ENCODE data around the gene SPATA16. TPM values are rescaled to one million over a fixed set of nuclear protein-coding genes. Genes with fewer than 3 reads are reported as not detected.
"Not testable (repeated sequence)": the region's sequence is repeated elsewhere in the genome, so short reads cannot be mapped to it uniquely, and the experiment has no call there.

Gene SPATA16
- total and polyA plus RNA-seq, 8 donors, result not detected

DNA sequence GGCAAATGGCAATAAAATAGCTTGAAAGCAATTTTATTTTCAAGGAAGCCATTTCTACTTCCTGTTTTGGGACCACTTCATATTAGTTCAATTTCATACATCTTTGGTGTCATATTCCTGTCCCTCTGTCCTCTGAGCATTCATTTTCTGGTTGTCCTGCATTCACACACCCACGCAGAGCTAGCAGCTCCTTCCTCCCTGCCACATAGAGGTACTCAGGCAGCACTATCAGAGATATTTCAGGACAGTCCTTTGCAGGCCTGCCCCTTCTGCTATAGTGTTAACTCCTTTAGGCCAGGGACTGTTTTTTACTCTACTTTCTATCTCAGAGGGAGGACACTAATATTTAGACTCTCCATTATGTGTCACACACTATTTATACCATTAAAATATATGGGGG, 258.5 kb downstream of the SPATA16 start:
- 69 to 92% (median 86%) methylated on average over 1 of the region's 1 CpG for WGBS, 5 donors
- Histone ChIP-seq H3K4me3 (no peak overlapping the region), H3K27me3 (no peaks in the 10 kb centered on the region), H3K36me3 (no peaks in the 10 kb centered on the region), H3K4me1 (no peaks in the 10 kb centered on the region), H3K27ac (no peak overlapping the region), H3K9me3 (peaks cover 0 to 8% (median 4%) of the 10 kb centered on the region in 4 donors)
- DNase-seq, result no peak
- intact Hi-C loops (cut with DNase I; ENCODE audit: low total_unique reads), result no loop called here
- TF ChIP-seq, protein P1, sequence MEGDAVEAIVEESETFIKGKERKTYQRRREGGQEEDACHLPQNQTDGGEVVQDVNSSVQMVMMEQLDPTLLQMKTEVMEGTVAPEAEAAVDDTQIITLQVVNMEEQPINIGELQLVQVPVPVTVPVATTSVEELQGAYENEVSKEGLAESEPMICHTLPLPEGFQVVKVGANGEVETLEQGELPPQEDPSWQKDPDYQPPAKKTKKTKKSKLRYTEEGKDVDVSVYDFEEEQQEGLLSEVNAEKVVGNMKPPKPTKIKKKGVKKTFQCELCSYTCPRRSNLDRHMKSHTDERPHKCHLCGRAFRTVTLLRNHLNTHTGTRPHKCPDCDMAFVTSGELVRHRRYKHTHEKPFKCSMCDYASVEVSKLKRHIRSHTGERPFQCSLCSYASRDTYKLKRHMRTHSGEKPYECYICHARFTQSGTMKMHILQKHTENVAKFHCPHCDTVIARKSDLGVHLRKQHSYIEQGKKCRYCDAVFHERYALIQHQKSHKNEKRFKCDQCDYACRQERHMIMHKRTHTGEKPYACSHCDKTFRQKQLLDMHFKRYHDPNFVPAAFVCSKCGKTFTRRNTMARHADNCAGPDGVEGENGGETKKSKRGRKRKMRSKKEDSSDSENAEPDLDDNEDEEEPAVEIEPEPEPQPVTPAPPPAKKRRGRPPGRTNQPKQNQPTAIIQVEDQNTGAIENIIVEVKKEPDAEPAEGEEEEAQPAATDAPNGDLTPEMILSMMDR (IDR thresholded peaks at IDR 0.05), result no peak
- no peak for TF ChIP-seq EP300 (IDR thresholded peaks at IDR 0.05)
- TF ChIP-seq POLR2A (IDR thresholded peaks at IDR 0.05), result no peak
- TF ChIP-seq POLR2AphosphoS5 (IDR thresholded peaks at IDR 0.05), result no peak

DNA sequence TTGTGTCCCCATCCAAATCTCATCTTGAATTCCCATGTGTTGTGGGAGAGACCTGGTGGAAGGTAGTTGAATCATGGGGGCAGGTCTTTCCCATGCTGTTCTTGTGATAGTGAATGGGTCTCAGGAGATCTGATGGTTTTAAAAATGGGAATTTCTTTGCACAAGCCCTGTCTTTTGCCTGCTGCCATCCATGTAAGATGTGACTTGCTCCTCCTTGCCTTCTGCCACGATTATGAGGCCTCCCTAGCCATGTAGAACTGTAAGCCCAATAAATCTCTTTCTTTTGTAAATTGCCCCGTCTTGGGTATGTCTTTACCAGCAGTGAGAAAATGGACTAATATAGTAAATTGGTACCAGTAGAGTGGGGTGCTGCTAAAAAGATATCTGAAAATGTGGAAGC, 261.7 kb downstream of the SPATA16 start:
- H3K27me3 ChIP-seq; H3K4me3 ChIP-seq; H3K27ac ChIP-seq; H3K4me1 ChIP-seq; H3K9me3 ChIP-seq; intact Hi-C loops (cut with DNase I; ENCODE audit: low total_unique reads); H3K36me3 ChIP-seq; DNase-seq: not testable (repeated sequence)
- 77 to 91% (median 81%) methylated on average over 2 of the region's 2 CpGs for WGBS, 5 donors

DNA sequence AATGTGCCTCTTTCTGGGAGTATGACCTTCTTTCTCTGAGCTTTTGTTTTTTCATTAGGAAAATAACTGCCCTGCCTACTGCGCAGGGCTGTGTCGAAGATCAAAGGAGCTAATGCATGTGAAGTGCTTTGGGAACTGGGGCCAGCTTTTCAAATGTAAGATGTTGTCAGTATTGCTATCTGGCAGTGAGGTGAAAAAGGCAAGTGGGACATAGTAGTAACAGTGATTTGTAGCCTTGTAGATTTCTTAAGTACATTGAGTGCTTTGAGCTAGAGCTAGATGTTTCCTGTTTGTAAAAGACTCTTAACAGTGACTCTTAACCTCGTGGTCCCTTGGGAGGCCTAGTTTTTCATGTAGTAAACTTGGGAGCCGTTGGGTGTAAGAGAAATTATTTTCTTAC, 264.0 kb downstream of the SPATA16 start:
- Histone ChIP-seq H3K27me3 (no peaks in the 10 kb centered on the region), H3K36me3 (no peaks in the 10 kb centered on the region), H3K27ac (no peak overlapping the region), H3K4me1 (peaks cover 0 to 4% (median 0%) of the 10 kb centered on the region in 4 donors), H3K9me3 (peaks cover 0 to 8% (median 4%) of the 10 kb centered on the region in 4 donors), H3K4me3 (no peak overlapping the region)
- peak in 1 of 2 donors; percentile 47 for DNase-seq
- intact Hi-C loops (cut with DNase I; ENCODE audit: low total_unique reads), result no loop called here
- WGBS, 5 donors, result 15 to 40% (median 24%) methylated on average over 4 of the region's 4 CpGs
- TF ChIP-seq, protein P1 (IDR thresholded peaks at IDR 0.05), result no peak
- TF ChIP-seq POLR2AphosphoS5 (IDR thresholded peaks at IDR 0.05) (no peak), EP300 (IDR thresholded peaks at IDR 0.05) (no peak), POLR2A (IDR thresholded peaks at IDR 0.05) (no peak)

- 49 to 67% (median 62%) methylated on average over 3 of the region's 3 CpGs for WGBS, 5 donors
- intact Hi-C loops (cut with DNase I; ENCODE audit: low total_unique reads), result no loop called here
- no peak for DNase-seq
- no peak overlapping the region for H3K4me3 ChIP-seq
- no peak for TF ChIP-seq POLR2AphosphoS5 (IDR thresholded peaks at IDR 0.05)
- H3K9me3 ChIP-seq, result peaks cover 0 to 8% (median 4%) of the 10 kb centered on the region in 4 donors
- no peak overlapping the region for H3K27ac ChIP-seq
- H3K36me3 ChIP-seq, result no peaks in the 10 kb centered on the region
- no peaks in the 10 kb centered on the region for H3K27me3 ChIP-seq
- peaks cover 0 to 4% (median 0%) of the 10 kb centered on the region in 4 donors for H3K4me1 ChIP-seq
These were observed 264.7 kb downstream of the SPATA16 start for GRCh38 chr3:172876297-172876696.

DNA sequence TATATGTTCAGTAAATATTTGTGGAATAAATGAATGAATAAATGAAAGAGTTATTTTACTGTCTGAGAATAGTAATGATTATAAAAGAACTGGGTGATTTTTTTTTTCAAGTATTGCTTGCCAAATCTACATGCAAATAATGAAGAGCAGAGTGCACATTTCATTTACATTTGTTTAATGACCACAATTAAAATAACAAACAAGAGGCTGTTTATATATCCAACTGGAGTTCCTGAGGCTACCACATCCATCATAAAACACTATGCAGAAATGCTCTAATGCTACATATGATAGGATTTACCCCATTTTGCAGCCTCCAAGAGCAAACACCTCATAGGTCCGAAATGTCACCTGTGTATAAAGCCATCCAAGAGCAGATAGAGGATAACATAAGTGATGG, 266.0 kb downstream of the SPATA16 start:
- Histone ChIP-seq H3K4me3 (no peak overlapping the region), H3K4me1 (peaks cover 0 to 8% (median 0%) of the 10 kb centered on the region in 4 donors), H3K9me3 (no peaks in the 10 kb centered on the region), H3K27me3 (no peaks in the 10 kb centered on the region), H3K36me3 (no peaks in the 10 kb centered on the region), H3K27ac (no peak overlapping the region)
- intact Hi-C loops (cut with DNase I; ENCODE audit: low total_unique reads), result no loop called here
- no peak for DNase-seq
- 84 to 96% (median 95%) methylated on average over 1 of the region's 1 CpG for WGBS, 5 donors
- TF ChIP-seq EP300 (IDR thresholded peaks at IDR 0.05) (no peak), POLR2AphosphoS5 (IDR thresholded peaks at IDR 0.05) (no peak), POLR2A (IDR thresholded peaks at IDR 0.05) (no peak)
- TF ChIP-seq, protein P1 (IDR thresholded peaks at IDR 0.05), result no peak
